GM18873 (cell line): Measurements from ENCODE around the gene TMEM9.

Experiments
- ATAC-seq: cut with Tn5 transposase; IDR thresholded peaks from one replicate; pipeline ENCODE4 v1.9.1; 2021; ENCODE audit warnings: mild to moderate bottlenecking, moderate library complexity, moderate number of reproducible peaks; ENCODE audit not compliant: unreplicated experiment, low FRiP score

The TMEM9 gene

GRCh38 chr1:201111156-201111555 lies 43.1 kb downstream of the TMEM9 start:
- no peak for ATAC-seq

- ATAC-seq: no peak
Observed at GRCh38 chr1:201110616-201111015, 43.7 kb downstream of the TMEM9 start.

- no peak for ATAC-seq
Observed at GRCh38 chr1:201110138-201110537, 44.1 kb downstream of the TMEM9 start.

- no peak for ATAC-seq
Observed at GRCh38 chr1:201109651-201110050, 44.6 kb downstream of the TMEM9 start.

GRCh38 chr1:201108614-201109013 lies 45.7 kb downstream of the TMEM9 start:
- ATAC-seq: no peak

GRCh38 chr1:201105688-201106087 lies 48.6 kb downstream of the TMEM9 start:
- ATAC-seq: no peak

GRCh38 chr1:201104141-201104540 lies 50.1 kb downstream of the TMEM9 start:
- ATAC-seq: no peak

- no peak for ATAC-seq
Observed at GRCh38 chr1:201103666-201104065, 50.6 kb downstream of the TMEM9 start.

- ATAC-seq: no peak
Observed at GRCh38 chr1:201100169-201100930, 53.9 kb downstream of the TMEM9 start.

GRCh38 chr1:201098992-201099677 lies 55.1 kb downstream of the TMEM9 start:
- no peak for ATAC-seq

- ATAC-seq: no peak
Observed at GRCh38 chr1:201096977-201097856, 57.1 kb downstream of the TMEM9 start.

GRCh38 chr1:201096041-201096461 lies 58.2 kb downstream of the TMEM9 start:
- no peak for ATAC-seq

- ATAC-seq: no peak
Observed at GRCh38 chr1:201095581-201095980, 58.7 kb downstream of the TMEM9 start.

GRCh38 chr1:201094832-201095231 lies 59.4 kb downstream of the TMEM9 start:
- no peak for ATAC-seq

GRCh38 chr1:201093962-201094361 lies 60.3 kb downstream of the TMEM9 start:
- no peak for ATAC-seq

- ATAC-seq: no peak
Observed at GRCh38 chr1:201093561-201093960, 60.7 kb downstream of the TMEM9 start.

- no peak for ATAC-seq
Observed at GRCh38 chr1:201092738-201093137, 61.5 kb downstream of the TMEM9 start.

GRCh38 chr1:201091256-201091655 lies 63.0 kb downstream of the TMEM9 start:
- ATAC-seq: no peak

GRCh38 chr1:201090541-201090940 lies 63.7 kb downstream of the TMEM9 start:
- no peak for ATAC-seq

GRCh38 chr1:201089596-201089995 lies 64.7 kb downstream of the TMEM9 start:
- ATAC-seq: no peak

GRCh38 chr1:201088901-201089525 lies 65.3 kb downstream of the TMEM9 start:
- ATAC-seq: no peak
